ENCODE results near the gene SLC5A1.

The SLC5A1 gene

GRCh38 chr22:32050678-32051515 is 7.8 kb downstream of the SLC5A1 start:
- DNase-seq (ENCODE audit: low spot score), result peak; percentile 90

- DNase-seq (ENCODE audit: low spot score), result peak; percentile 5
Measured at GRCh38 chr22:32052244-32052643, 9.2 kb downstream of the SLC5A1 start.

GRCh38 chr22:32052936-32053791 is 10.1 kb downstream of the SLC5A1 start:
- DNase-seq (ENCODE audit: low spot score), result no peak

GRCh38 chr22:32055069-32055468 is 12.0 kb downstream of the SLC5A1 start:
- peak; percentile 3 for DNase-seq (ENCODE audit: low spot score)

- DNase-seq (ENCODE audit: low spot score), result no peak
Measured at GRCh38 chr22:32058656-32059260, 15.7 kb downstream of the SLC5A1 start.

GRCh38 chr22:32059426-32059825 is 16.4 kb downstream of the SLC5A1 start:
- DNase-seq (ENCODE audit: low spot score), result no peak

- DNase-seq (ENCODE audit: low spot score), result no peak
Measured at GRCh38 chr22:32063701-32064100, 20.6 kb downstream of the SLC5A1 start.

GRCh38 chr22:32066820-32067219 is 23.8 kb downstream of the SLC5A1 start:
- no peak for DNase-seq (ENCODE audit: low spot score)

GRCh38 chr22:32067613-32068012 is 24.6 kb downstream of the SLC5A1 start:
- no peak for DNase-seq (ENCODE audit: low spot score)

GRCh38 chr22:32069579-32070372 is 26.7 kb downstream of the SLC5A1 start:
- DNase-seq (ENCODE audit: low spot score), result no peak

GRCh38 chr22:32073262-32073661 is 30.2 kb downstream of the SLC5A1 start:
- DNase-seq (ENCODE audit: low spot score), result no peak

GRCh38 chr22:32073823-32074380 is 30.8 kb downstream of the SLC5A1 start:
- no peak for DNase-seq (ENCODE audit: low spot score)

- no peak for DNase-seq (ENCODE audit: low spot score)
Measured at GRCh38 chr22:32075997-32076760, 33.1 kb downstream of the SLC5A1 start.

GRCh38 chr22:32076761-32077084 is 33.7 kb downstream of the SLC5A1 start:
- DNase-seq (ENCODE audit: low spot score), result no peak

GRCh38 chr22:32077151-32077550 is 34.1 kb downstream of the SLC5A1 start:
- no peak for DNase-seq (ENCODE audit: low spot score)

GRCh38 chr22:32079130-32080089 is 36.3 kb downstream of the SLC5A1 start:
- peak; percentile 91 for DNase-seq (ENCODE audit: low spot score)

GRCh38 chr22:32080904-32081303 is 37.8 kb downstream of the SLC5A1 start:
- DNase-seq (ENCODE audit: low spot score), result peak; percentile 62

GRCh38 chr22:32082331-32082730 is 39.3 kb downstream of the SLC5A1 start:
- no peak for DNase-seq (ENCODE audit: low spot score)

GRCh38 chr22:32083000-32083399 is 39.9 kb downstream of the SLC5A1 start:
- no peak for DNase-seq (ENCODE audit: low spot score)

- DNase-seq (ENCODE audit: low spot score), result no peak
Measured at GRCh38 chr22:32083814-32084213, 40.8 kb downstream of the SLC5A1 start.

Measured in LoVo (cell line).